ENCODE measurements around the gene PDE1A.

Gene PDE1A

GRCh38 chr2:182447163-182447562 is 20.3 kb upstream of the PDE1A start:
- TF ChIP-seq CTCF (IDR thresholded peaks at IDR 0.05; ENCODE audit: low read depth, low read length, missing control alignments), result no peak
- in situ Hi-C loops (cut with HindIII; ENCODE audit: low sequenced_read_pairs), result no loop called here
- no peak overlapping the region for H3K4me3 ChIP-seq (ENCODE audit: low read depth, low read length)
- DNase-seq (ENCODE audit: low read depth), result no peak

GRCh38 chr2:182446087-182446486 is 19.3 kb upstream of the PDE1A start:
- in situ Hi-C loops (cut with HindIII; ENCODE audit: low sequenced_read_pairs), result no loop called here

GRCh38 chr2:182445391-182445965 is 18.6 kb upstream of the PDE1A start:
- no peak for TF ChIP-seq CTCF (IDR thresholded peaks at IDR 0.05; ENCODE audit: low read depth, low read length, missing control alignments)
- H3K4me3 ChIP-seq (ENCODE audit: low read depth, low read length), result no peak overlapping the region
- no peak for DNase-seq (ENCODE audit: low read depth)
- in situ Hi-C loops (cut with HindIII; ENCODE audit: low sequenced_read_pairs), result no loop called here

More at GRCh38 chr2:182446087-182446486, 19.3 kb upstream of the PDE1A start:
- DNase-seq (ENCODE audit: low read depth), result no peak
- H3K4me3 ChIP-seq (ENCODE audit: low read depth, low read length), result no peak overlapping the region
- TF ChIP-seq CTCF (IDR thresholded peaks at IDR 0.05; ENCODE audit: low read depth, low read length, missing control alignments), result no peak

GRCh38 chr2:182444806-182445205 is 18.0 kb upstream of the PDE1A start:
- no peak for DNase-seq (ENCODE audit: low read depth)
- TF ChIP-seq CTCF (IDR thresholded peaks at IDR 0.05; ENCODE audit: low read depth, low read length, missing control alignments), result no peak
- in situ Hi-C loops (cut with HindIII; ENCODE audit: low sequenced_read_pairs), result no loop called here
- no peak overlapping the region for H3K4me3 ChIP-seq (ENCODE audit: low read depth, low read length)

DNA sequence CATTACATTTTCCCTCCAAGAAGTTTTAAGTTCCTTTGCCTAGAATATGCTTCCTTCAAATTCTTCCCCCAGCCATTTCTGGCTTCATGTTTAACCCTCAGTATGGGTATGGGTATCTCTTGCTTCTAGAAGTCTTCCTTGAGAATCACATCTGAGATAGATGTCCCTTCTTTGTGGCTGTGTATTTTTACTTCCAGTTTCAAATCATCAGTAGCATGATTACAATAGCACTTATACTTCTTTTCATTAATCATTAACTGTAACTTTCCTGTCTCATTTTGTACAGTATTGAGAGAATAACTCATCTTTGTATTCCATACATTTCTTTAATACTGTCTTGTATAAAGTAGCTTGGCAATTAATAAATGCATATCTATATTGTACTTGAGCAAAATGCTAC is 17.3 kb upstream of the PDE1A start:
- H3K4me3 ChIP-seq (ENCODE audit: low read depth, low read length), result no peak overlapping the region
- DNase-seq (ENCODE audit: low read depth), result no peak
- no peak for TF ChIP-seq CTCF (IDR thresholded peaks at IDR 0.05; ENCODE audit: low read depth, low read length, missing control alignments)
- in situ Hi-C loops (cut with HindIII; ENCODE audit: low sequenced_read_pairs), result no loop called here

DNA sequence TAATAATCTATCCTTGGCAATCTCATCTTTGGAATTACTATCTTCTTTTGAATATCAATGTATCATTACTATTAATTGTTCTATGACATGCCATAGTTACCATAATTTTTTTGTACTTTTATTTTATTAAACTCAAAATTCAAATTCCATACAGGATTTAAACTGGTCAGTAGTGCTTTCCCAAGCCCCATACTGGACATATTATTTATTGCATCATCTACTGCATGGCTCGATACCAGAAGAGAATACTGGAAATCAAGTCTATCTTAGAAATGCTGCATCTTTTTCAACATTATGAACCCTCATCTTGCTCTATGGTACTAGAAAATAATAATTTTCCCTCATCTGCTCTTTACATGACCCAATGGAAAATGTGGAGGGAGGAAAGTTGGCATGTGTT is 9.4 kb upstream of the PDE1A start:
- no peak overlapping the region for H3K4me3 ChIP-seq (ENCODE audit: low read depth, low read length)
- no peak for TF ChIP-seq CTCF (IDR thresholded peaks at IDR 0.05; ENCODE audit: low read depth, low read length, missing control alignments)
- no peak for DNase-seq (ENCODE audit: low read depth)
- in situ Hi-C loops (cut with HindIII; ENCODE audit: low sequenced_read_pairs), result no loop called here
